Stimulated activated memory B cell treated with anti-CD40 and anti-IgM and Interleukin-4, amounts not matched to agents 10 μg/mL and 1 μg/mL and 100 μg/mL, for 72 hours (primary cell): ENCODE results near the gene TSPY10.
"Not testable (repeated sequence)": the region's sequence is repeated elsewhere in the genome, so short reads cannot be mapped to it uniquely, and the experiment has no call there.

Experiments used
- ATAC-seq: fragments of 150-1000 bp; cut with Tn5 transposase; 2 replicates; pipeline ENCODE4 v1.10.0; 2021
- H3K27ac Mint-ChIP-seq: one replicate; pipeline ENCODE4 v1.8.0; 2022; ENCODE audit warnings: mild to moderate bottlenecking, mixed read lengths
- H3K27me3 Mint-ChIP-seq: one replicate; pipeline ENCODE4 v1.8.0; 2022; ENCODE audit warnings: mixed read lengths
- H3K36me3 Mint-ChIP-seq: one replicate; pipeline ENCODE4 v1.8.0; 2022; ENCODE audit warnings: mixed read lengths
- H3K4me1 Mint-ChIP-seq: one replicate; pipeline ENCODE4 v1.8.0; 2022; ENCODE audit warnings: mixed read lengths
- H3K4me3 Mint-ChIP-seq: one replicate; pipeline ENCODE4 v1.8.0; 2022; ENCODE audit warnings: mild to moderate bottlenecking, moderate library complexity, mixed read lengths
- H3K9me3 Mint-ChIP-seq: one replicate; pipeline ENCODE4 v1.8.0; 2022; ENCODE audit warnings: mixed read lengths

TSPY10 gene, protein sequence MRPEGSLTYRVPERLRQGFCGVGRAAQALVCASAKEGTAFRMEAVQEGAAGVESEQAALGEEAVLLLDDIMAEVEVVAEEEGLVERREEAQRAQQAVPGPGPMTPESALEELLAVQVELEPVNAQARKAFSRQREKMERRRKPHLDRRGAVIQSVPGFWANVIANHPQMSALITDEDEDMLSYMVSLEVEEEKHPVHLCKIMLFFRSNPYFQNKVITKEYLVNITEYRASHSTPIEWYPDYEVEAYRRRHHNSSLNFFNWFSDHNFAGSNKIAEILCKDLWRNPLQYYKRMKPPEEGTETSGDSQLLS

DNA sequence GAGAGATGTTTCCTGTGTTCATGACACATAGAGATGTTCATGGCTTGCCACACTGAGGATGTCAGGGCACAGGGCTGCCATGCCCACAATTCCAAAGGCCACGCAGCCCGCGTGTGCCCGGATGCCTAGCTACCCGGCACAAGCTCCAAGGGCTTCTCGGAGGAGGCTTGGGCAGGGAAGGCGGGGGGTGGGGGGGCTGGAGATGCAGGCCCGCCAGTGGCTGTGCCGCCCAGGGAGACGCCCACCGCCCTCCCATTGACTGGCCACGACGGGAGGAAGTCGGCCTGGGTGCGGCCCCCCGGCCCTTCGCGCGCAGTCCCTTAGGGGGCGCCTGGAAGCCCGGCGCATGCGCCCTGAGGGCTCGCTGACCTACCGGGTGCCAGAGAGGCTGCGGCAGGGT is at the start of gene TSPY10:
TSPY10 (plus strand) TSS at position 301 of the 400 bp plus-strand sequence; CDS start at position 347, 46 bp downstream.
- ATAC-seq, H3K27ac Mint-ChIP-seq: not testable (repeated sequence)

DNA sequence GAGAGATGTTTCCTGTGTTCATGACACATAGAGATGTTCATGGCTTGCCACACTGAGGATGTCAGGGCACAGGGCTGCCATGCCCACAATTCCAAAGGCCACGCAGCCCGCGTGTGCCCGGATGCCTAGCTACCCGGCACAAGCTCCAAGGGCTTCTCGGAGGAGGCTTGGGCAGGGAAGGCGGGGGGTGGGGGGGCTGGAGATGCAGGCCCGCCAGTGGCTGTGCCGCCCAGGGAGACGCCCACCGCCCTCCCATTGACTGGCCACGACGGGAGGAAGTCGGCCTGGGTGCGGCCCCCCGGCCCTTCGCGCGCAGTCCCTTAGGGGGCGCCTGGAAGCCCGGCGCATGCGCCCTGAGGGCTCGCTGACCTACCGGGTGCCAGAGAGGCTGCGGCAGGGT is 40.7 kb upstream of the TSPY10 start, which contains the start of gene TSPY9:
TSPY9 (plus strand) TSS at position 301 of the 400 bp plus-strand sequence; CDS start at position 347, 46 bp downstream.
- not testable (repeated sequence) for H3K4me3 Mint-ChIP-seq, H3K36me3 Mint-ChIP-seq, H3K27ac Mint-ChIP-seq, H3K9me3 Mint-ChIP-seq, ATAC-seq, H3K4me1 Mint-ChIP-seq, H3K27me3 Mint-ChIP-seq

More for the DNA sequence above, at the start of gene TSPY10:
- H3K4me3 Mint-ChIP-seq, H3K27me3 Mint-ChIP-seq, H3K4me1 Mint-ChIP-seq, H3K36me3 Mint-ChIP-seq, H3K9me3 Mint-ChIP-seq: not testable (repeated sequence)

DNA sequence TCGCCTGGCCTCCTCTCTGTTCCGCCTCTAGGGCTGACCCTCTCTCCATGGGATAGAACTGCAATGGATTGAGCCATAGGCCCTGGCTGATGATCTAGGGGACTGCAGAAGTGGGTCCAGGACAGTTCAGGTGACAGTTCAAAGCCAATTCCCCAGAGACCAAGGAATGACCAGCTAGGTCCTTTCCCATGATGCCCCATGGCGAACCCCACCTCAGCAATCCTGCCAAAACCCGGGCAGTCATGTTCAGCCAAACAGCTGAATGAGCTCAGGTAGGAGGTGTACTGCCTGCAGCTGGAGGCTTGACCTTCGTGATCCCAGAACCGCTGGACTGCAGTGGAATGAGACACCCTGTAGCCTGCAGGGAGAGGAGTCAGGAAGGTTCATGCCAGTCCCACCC is 23.3 kb upstream of the TSPY10 start:
- H3K27me3 Mint-ChIP-seq, H3K9me3 Mint-ChIP-seq, H3K27ac Mint-ChIP-seq, H3K36me3 Mint-ChIP-seq, H3K4me1 Mint-ChIP-seq, ATAC-seq, H3K4me3 Mint-ChIP-seq: not testable (repeated sequence)

DNA sequence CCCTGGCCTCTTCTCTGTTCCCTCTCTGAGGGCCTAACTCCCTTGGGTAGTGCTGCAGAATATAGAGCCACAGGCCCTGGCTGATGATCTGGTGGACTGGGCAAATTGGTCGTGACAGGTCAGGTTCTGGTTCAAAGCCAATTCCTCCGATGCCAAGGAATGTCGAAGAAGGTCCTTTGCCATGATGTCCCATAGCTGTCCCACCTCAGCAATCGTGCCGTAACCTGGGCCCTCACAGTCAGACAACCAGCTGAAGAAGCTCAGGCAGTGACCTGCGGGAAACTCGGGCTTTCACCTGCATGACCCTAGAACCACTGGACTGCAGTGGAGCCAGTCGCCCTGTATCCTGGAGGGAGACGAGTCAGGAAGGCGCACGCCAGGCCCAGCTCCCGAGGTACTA is 11.4 kb upstream of the TSPY10 start:
- H3K4me3 Mint-ChIP-seq, ATAC-seq, H3K9me3 Mint-ChIP-seq: not testable (repeated sequence)

More for the DNA sequence above, 11.4 kb upstream of the TSPY10 start:
- H3K27ac Mint-ChIP-seq, H3K27me3 Mint-ChIP-seq, H3K36me3 Mint-ChIP-seq, H3K4me1 Mint-ChIP-seq: not testable (repeated sequence)
